Kidney epithelial cell (primary cell): ENCODE results near the gene DUS3L. TPM values are rescaled to one million over a fixed set of nuclear protein-coding genes. Genes with fewer than 3 reads are reported as not detected.

Experiments used
- DNase-seq: peaks from one replicate; pipeline ENCODE4 v3.0.0-alpha.2; 2010; ENCODE audit warnings: low read depth
- H3K27me3 ChIP-seq: 2 replicates; pipeline ENCODE4 v1.6.0; 2011; ENCODE audit warnings: low read length; ENCODE audit not compliant: control insufficient read depth, insufficient read depth
- H3K36me3 ChIP-seq: 2 replicates; pipeline ENCODE4 v1.5.1; 2011; ENCODE audit warnings: low read length; ENCODE audit not compliant: control insufficient read depth, insufficient read depth
- H3K4me3 ChIP-seq: 2 replicates; pipeline ENCODE4 v1.5.1; 2011; ENCODE audit warnings: low read depth, mild to moderate bottlenecking, control low read depth, low read length
- CTCF ChIP-seq: IDR thresholded peaks from 2 replicates; pipeline ENCODE4 v1.5.1; 2011; ENCODE audit warnings: mild to moderate bottlenecking, moderate library complexity, low read length, control low read depth, inconsistent platforms; ENCODE audit not compliant: insufficient read depth, poor library complexity, severe bottlenecking
- total RNA-seq: library from RNA; depleted of rRNA; stranded (reverse); fragments of >200 nt; gene quantifications from 2 replicates; pipeline ENCODE4 v1.2.3, GENCODE V29; 2015

The DUS3L gene
- total RNA-seq, 1 donor from 2014 or later: 43.4 TPM

DNA sequence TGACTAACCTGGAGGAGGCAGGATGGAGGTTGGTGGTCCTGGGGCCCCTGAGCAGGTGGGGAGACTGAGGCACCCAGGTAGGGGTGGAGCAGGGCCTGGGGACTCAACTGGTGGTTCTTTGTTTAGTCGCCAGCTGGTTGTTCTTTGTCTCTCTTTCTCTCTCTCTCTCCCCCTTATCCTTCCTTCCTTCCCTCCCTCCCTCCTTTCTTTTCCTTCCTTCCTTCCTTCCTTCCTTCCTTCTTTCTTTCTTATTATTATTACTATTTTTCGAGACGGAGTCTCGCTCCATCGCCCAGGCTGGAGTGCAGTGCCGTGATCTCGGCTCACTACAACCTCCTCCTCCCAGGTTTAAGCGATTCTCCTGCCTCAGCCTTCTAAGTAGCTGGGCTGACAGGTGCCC, 7.3 kb upstream of the DUS3L start:
- TF ChIP-seq CTCF: no peak
- Histone ChIP-seq H3K36me3 (no peaks in the 10 kb centered on the region), H3K27me3 (peaks cover 10% of the 10 kb centered on the region), H3K4me3 (no peak overlapping the region)
- DNase-seq: no peak

- no peak for DNase-seq
- H3K27me3 ChIP-seq: peaks cover 2% of the 10 kb centered on the region
- no peaks in the 10 kb centered on the region for H3K36me3 ChIP-seq
- no peak overlapping the region for H3K4me3 ChIP-seq
- no peak for TF ChIP-seq CTCF
Observed at GRCh38 chr19:5795382-5795919, 4.5 kb upstream of the DUS3L start.

DNA sequence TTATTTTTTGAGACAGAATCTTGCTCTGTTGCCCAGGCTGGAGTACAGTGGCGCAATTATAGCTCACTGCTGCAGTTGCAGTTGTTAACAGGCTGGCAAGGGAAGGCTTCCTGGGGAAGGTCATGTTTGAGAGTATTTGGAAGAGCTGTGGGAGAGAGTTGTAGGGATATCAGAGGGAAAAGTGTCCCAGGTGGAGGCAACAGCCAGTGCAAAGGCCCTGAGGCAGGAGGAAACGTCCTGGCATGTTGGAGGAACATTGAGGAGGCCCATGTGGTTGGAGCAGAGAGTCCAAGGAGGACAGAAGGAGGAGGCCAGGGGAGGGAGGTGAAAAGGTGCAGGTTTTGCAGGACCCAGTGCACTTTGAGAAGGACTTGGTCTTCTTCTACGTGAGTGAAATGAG, 2.2 kb upstream of the DUS3L start:
- Histone ChIP-seq H3K27me3 (no peaks in the 10 kb centered on the region), H3K4me3 (no peak overlapping the region), H3K36me3 (no peaks in the 10 kb centered on the region)
- TF ChIP-seq CTCF: no peak
- DNase-seq: no peak

DNA sequence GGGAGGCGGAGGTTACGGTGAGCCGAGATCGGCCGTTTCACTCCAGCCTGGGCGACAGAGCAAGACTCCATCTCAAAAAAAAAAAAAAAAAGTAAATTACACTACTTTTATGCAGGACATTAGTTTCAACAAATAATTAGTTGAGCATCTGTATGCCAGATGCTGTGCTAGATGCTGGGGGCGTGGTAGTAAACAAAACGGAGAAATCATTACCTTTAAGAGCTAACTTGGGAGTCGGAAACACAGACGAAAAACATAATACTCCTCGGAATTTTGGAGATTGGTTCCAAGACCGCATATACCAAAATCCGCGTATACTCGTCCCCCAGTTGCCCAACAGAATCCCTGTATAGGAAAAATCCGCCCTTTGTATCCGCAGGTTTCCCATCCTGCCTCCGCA, 1.3 kb upstream of the DUS3L start:
- Histone ChIP-seq H3K4me3 (no peak overlapping the region), H3K27me3 (no peaks in the 10 kb centered on the region), H3K36me3 (peaks cover 1% of the 10 kb centered on the region)
- TF ChIP-seq CTCF: no peak
- DNase-seq: no peak

GRCh38 chr19:5789886-5790558, 941 bp downstream of the DUS3L start:
- Histone ChIP-seq H3K4me3 (peak overlapping the region; percentile 87), H3K27me3 (no peaks in the 10 kb centered on the region), H3K36me3 (peaks cover 1% of the 10 kb centered on the region)
- no peak for TF ChIP-seq CTCF
- DNase-seq: no peak

- no peak for DNase-seq
- Histone ChIP-seq H3K36me3 (peaks cover 1% of the 10 kb centered on the region), H3K27me3 (no peaks in the 10 kb centered on the region), H3K4me3 (no peak overlapping the region)
- TF ChIP-seq CTCF: no peak
Observed at GRCh38 chr19:5789351-5789761, 1.6 kb downstream of the DUS3L start.
